Measurements from ENCODE around the gene PSPC1.

Gene PSPC1

GRCh38 chr13:19670147-19670546 lies 112.6 kb downstream of the PSPC1 start:
- DNase-seq, result no peak

- DNase-seq, result no peak
These were observed 114.0 kb downstream of the PSPC1 start for GRCh38 chr13:19668778-19669177.

- no peak for DNase-seq
These were observed 117.3 kb downstream of the PSPC1 start for GRCh38 chr13:19665427-19665859.

GRCh38 chr13:19664481-19665230 lies 118.1 kb downstream of the PSPC1 start:
- no peak for DNase-seq

GRCh38 chr13:19663416-19663979 lies 119.2 kb downstream of the PSPC1 start:
- no peak for DNase-seq

GRCh38 chr13:19661561-19661960 lies 121.2 kb downstream of the PSPC1 start:
- no peak for DNase-seq

- DNase-seq, result no peak
These were observed 121.6 kb downstream of the PSPC1 start for GRCh38 chr13:19661126-19661525.

GRCh38 chr13:19658831-19659230 lies 123.9 kb downstream of the PSPC1 start:
- no peak for DNase-seq

GRCh38 chr13:19657872-19658591 lies 124.7 kb downstream of the PSPC1 start:
- no peak for DNase-seq
